Activated T-cell treated with anti-CD3 and anti-CD28 coated beads, Interleukin-2, amount 50 U/mL, for 1 hour (primary cell): ENCODE data around the gene UBE2QL1.
"Not testable (repeated sequence)": the region's sequence is repeated elsewhere in the genome, so short reads cannot be mapped to it uniquely, and the experiment has no call there.

Experiments
- DNase-seq: peaks from one replicate; pipeline ENCODE4 v3.0.0-alpha.2; 2020

Gene UBE2QL1

DNA sequence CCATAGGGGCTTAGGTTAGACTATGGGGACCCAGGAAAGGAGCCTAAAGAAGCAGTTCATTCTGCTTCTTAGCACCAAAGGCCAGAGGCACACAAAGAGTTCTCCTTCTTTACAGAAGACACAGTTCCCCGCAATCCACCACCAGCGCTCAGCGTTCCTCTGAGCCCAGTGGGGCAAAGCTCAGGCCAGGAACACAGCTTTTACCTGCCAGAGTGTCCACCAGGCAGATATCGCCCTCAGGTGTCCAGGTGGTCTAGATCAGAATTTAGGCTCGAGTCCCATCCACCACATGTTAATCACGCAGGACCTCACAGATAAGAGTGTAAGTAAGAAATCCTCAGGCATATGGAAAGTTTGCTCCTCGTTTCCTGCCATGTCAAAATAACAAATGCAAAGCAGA is 53.0 kb downstream of the UBE2QL1 start:
- no peak for DNase-seq

DNA sequence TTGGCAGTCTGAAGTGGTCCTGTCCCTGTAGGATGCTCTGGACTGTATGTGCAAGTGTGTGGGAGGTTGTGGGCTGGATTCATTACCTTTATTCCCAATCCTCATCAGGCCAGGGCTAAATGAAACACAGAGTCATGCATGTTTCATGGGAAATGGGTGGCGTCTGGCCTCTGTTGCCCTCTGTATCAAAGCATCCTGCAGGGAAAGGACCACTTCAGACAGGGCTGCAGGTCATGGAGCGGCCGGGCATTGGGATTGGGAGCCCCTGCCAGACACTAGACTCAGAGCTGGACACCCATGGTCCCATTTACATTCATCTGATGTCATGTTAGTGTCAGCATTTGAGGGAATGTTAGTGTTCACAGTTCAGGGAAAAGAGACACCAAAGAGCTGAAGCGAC is 53.8 kb downstream of the UBE2QL1 start:
- no peak for DNase-seq

DNA sequence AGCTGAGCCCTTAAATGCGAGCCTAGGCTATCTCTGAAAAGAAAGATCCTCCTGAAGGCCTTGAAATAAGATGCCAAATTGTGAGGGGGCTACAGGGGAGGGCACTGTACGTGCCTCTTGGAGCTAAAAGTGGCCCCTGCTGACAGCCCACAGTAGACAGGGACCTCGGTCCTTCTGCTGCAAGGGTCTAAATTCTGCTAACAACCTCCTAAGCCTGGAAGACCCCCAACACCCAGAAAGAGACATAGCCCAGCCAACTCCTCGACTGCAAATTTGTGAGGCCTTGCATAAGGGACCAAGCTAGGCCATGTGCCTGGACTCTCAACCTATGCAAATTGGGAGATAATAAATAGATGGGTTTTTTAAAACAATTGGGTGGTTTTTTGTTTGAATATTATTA is 54.7 kb downstream of the UBE2QL1 start:
- no peak for DNase-seq

DNA sequence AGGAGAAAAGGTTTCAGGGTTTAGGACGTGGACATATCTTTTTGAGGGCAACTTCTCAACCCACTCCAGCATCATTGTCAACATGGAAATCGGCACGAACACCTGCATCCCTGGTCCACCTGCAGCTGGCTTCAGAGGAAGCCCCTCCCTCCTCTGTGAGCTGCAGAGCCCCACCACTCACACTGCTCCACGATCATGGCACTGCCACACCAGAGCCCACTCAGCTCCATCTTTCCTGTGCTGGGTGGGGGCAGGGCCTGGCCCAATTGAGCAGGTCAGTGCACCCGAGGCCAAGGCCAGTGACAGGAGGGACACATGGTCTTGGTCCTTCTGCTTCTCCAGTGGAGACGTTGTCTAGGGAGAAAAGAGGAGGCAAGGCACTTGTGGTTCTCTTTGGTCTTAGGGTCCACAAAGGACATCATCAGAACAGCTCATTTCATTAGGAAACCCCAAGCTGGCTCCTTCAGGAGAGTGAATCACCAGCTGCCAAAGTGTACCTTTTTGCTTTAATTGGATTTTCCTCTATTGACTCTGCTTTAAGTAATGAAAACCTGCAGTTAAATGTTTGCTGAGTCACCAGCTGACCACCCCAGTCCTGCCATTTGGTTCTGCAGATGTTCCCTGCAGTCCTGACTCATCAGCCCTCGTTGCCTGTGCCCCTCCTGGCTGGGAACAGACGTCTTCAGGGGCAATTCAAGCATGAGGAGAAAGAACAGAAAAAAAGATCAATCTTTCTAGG is 56.2 kb downstream of the UBE2QL1 start:
- DNase-seq, result no peak

DNA sequence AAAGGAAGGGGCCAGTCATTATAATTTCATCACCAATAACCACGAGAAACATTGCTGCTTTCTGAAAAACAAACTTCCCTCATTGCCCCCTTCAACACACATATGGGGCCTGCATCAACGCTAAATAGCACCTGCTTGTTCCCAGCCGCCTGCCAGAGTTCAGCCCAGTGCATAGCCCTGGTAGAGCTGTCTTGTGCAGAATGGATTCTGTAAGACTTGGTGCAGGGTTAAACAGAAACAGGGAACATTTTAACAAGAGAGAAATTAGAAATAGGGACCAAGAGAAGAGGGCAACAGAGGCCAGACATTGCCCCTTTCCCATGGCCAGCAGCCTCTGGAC is 56.7 kb downstream of the UBE2QL1 start:
- no peak for DNase-seq

DNA sequence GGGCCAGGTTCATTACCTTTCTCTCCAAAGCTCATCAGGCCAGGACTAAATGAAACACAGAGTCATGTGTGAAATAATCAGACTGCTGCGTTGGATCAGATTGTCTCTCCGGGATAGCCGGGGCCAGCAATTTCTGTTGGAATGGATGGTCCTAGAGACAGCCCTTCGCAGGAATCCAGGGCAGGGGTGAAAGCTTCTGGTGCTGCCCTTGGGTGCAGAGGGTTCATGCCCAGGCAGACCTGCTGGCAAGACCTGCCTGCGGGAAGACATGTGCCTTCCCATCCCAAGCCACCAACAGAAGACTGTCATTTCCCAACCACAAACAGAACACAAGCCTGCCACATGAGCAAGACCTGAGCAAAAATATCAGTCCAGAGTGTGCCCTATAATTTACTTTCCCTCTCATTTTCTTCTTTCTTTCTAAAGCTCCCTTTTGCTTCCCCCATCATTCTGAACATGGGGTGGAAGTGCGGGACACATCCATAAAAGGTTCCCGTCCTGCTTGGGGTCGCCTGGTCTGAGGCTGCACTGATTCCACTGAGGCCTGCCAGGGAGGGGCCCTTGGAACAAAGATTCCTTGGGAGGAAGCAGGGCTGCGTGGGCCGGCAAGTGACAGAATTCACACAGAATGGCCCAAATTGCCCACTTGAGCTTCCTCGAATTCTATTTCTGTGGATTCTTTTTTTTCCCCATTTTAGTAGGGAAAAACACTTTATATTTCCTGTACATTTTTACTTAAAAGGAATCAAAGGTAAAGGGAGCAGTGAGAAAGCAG is 57.3 kb downstream of the UBE2QL1 start:
- DNase-seq, result no peak

DNA sequence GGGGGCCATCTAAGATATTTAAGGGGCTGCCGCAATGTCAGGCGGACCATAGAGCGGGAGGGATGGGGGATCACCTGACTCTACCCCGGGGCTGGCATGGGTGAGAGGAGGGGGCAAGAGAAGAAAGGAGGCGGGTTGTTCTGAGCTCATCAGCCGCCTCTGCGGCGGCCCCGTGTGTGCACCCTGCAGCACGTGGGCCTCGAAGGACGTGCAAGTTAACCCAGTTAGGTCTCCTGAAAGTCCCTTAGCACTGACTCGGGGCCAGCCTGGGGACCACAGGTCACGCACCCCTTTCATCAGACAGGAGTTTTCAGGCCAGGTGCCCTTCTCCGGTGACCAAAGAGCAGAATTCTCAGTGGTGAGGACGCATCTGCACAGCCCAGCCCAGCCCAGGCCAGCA is 58.0 kb downstream of the UBE2QL1 start:
- DNase-seq, result no peak

DNA sequence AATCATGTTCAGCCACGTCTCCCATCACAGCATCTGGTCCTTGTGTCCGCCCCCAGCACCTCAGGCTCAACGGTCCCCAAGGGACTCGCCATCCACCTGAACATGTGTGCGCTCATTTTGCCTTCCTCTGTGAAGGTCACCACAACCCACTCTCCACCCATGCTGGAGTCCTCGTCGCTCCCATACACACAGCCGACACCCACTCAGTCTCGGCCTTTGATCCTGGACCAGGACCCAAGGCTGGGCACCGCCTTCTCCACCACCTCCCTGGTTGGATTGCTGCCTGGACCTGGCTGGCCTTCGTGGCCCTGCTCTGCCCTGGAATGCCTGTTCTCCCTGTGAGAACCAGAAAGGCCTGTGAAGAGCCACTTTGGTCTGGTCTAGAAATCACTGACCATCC is 60.3 kb downstream of the UBE2QL1 start:
- no peak for DNase-seq

DNA sequence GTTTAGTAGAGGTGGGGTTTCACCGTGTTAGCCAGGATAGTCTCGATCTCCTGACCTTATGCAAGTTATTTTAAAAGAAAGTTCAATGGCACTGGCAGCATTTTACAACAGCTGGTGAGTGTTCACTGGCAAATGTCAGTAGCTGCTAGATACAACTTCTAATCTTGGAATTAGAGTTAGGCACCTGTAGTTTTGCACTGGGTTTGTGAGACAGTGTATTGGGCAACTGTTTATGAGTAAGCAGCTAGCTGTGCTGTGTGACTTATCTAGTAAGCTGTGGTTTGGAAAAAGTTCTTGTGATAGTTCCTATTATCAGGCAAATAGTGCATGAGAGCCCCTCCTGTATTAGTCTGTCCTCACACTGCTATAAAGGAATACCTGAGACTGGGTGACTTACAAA is 61.5 kb downstream of the UBE2QL1 start:
- no peak for DNase-seq

DNA sequence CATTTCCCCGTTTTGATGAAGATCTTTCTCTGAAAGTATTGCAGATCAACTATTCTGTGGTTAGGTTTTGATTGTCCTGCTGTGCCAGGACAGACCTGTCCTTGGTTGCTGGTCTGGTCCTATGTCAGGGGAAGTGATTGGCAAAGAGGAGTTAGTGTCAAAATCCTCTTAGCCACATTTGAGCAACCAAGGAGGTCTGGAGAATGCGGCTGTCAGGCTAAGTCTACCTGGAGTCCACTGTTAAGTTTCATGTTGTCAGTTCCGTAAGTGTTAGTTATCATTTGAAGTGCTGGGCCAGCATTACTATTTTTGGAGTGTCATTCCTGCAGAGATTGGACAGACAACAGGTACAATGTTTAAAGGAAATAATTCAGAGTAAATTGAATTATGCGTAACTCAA is 62.3 kb downstream of the UBE2QL1 start:
- no peak for DNase-seq

DNA sequence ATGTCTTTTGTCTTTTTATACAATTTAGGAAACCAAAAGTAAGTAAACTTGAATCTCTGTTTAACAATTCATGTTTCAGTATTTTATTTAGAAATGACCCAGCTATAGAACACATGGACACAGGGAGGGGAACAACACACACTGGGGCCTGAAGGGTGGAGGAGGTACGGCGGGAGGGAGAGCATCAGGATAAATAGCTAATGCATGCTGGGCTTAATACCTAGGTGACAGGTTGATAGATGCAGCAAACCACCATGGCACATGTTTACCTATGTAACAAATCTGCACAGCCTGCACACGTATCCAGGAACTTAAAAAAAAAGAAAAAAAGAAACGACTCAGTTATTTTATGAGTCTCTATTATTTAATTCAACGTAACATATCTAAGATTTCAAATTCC is 67.2 kb downstream of the UBE2QL1 start:
- DNase-seq, result not testable (repeated sequence)

DNA sequence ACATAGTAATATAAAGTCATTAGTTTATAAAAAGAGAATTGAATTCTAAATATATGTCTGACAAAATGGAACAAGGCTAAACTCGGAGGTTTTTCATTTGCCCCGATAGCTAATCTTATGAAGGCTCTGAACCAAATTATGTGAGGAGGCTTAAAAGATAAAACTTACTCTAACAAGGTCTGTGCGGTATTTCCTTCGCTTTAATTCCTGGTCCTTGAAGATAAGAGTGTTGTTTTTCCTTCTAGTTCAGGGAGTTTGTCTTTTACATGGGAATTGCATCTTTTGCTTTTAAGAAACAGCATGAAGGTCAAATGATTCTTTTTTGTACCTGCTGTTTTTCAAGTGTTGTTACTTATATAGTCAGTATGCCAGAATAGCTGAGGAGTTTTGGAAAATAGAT is 68.2 kb downstream of the UBE2QL1 start:
- no peak for DNase-seq

DNA sequence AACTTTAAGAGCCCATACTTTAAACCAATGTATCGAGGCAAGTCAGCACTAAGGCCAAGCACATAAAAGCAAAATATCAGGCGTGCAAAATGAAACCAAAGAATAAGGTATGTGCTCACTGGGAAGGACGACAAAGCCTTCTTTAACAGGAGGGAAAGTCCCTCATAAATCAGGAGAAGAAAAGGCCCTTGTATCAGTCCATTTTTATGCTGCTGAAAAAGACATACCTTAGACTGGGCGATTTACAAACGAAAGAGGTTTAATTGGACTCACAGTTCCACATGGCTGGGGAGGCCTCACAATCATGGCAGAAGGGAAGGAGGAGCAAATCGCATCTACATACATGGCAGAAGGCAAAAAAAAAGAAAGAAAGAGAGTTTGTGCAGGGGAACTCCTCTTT is 68.9 kb downstream of the UBE2QL1 start:
- no peak for DNase-seq

DNA sequence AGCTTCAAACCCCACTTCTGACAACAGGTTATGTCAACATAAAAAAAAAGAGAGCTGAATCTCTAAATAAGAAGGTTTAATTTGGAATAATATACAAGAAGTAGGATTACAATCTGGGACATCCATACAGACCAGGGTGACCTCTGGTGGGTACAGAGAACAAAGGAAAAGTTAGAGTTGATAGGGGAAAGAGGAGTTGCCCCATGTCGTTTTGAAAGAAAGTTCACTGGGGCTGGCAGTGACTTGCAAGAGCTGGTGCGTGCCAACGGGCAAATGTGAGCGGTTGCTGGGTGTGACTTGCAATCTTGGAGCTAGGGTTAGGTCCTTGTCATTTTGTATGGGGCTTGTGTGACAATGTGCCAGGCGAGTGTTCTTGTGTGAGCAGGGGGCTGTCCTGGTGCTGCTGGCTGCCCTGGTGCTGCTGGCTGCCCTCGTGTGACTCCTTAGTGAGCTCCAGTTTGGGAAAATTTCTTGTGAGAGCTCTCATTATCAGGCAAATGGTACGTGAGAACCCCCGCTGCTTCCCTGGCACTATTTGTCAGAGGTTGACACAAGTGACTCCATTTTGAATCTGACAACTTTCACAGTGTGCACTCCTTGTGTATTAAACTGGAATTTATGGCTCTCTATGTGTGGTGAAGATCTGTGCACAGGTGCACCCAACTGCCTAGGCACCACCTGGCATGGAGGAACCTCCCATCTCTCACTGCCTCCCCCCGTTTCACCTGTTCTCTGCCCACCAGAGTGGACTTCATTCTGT is 69.8 kb downstream of the UBE2QL1 start:
- no peak for DNase-seq

DNA sequence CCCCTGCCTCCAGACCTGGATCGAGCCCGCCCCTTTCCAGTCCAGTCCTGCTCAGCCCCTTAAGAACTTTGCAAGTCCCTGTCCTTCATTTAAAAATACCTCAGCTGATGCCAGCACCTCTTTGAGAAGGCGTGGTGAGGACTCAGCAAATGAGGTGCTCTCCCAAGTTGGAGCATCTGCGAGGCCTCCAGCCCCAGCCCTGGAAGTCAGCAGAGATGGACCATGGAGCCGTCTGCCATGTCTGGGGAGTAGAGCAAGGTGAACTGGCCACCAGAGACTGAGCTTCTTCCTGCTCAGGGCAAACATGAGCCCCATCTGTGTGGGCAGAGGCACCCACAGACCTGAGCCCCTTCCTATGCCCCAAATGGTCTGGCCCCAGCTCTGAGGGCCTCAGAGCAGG is 71.5 kb downstream of the UBE2QL1 start:
- DNase-seq, result no peak

DNA sequence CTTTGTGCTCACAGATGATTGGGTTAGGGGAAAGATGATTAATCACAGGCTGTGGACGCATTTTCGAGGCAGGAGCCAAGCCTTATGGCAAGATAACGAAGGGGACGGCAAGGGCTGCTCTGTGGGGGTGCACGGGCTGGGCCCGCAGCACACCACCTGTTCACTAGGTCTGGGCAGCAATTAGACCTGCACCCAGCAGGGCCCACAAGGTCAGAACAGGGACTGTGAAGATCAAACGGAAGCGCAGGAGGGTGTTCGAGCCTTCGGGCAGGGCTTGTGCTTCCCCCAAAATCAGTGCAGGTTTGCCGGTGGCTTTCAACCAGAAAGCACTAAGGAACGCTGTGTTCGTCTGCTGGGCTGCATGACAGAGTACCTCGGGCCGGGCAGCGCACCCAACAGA is 73.7 kb downstream of the UBE2QL1 start:
- no peak for DNase-seq

DNA sequence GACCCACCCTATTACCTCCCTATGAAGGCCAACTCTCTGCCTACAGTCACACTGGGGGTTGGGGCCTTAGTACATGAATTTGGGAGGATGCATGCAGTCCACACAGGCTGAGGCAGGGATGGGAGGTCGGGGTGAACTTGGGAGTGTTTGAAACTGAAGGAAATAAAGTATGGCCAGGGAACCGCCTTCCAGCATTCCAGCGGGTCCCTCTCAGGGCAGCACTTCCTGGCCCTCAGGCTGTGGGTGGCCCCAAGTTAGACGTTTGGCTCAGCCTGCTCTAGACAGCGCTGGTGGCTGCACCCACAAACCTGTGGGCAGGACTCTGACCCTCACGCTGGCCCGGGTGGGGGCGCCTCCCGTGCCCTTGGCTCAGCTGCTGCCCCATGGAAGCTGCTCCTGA is 74.3 kb downstream of the UBE2QL1 start:
- DNase-seq, result no peak

DNA sequence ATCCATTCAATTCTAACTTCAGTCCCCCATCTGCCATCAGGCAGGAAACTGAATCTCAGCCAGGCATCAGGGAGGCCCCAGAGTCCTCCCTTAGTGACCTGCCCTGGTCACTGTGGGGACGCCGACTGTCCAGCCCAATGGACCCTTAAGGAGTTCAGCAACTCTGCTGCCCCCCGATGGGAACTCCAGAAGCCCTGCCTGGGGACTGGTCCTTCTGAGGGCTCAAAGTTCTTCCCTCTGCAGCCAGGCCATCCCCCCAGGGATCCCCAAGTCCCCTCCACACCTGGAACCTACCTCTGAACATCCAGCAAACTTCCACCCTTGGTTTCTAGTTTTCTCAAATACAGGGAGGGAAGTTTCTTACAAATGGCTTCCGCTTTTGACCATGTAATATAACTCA is 76.8 kb downstream of the UBE2QL1 start:
- DNase-seq, result no peak

DNA sequence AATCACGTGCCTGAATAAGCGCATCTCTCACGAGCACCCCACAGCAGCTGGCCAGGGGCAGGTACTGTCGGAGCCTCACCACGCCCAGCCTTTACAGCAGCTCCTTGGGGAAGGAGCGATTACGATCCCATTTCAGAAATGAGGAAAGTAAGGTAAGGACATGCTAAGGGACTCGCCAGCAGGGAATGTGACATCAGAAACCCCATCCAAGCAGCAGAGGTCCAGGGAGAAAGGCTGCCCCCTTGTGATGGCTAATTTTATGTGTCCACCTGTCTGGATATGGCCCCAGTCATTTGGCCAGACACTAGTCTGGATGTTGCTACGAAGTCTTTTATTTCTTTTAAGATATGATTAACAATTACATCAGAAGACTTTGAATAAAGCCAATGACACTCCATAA is 77.3 kb downstream of the UBE2QL1 start:
- DNase-seq, result no peak

DNA sequence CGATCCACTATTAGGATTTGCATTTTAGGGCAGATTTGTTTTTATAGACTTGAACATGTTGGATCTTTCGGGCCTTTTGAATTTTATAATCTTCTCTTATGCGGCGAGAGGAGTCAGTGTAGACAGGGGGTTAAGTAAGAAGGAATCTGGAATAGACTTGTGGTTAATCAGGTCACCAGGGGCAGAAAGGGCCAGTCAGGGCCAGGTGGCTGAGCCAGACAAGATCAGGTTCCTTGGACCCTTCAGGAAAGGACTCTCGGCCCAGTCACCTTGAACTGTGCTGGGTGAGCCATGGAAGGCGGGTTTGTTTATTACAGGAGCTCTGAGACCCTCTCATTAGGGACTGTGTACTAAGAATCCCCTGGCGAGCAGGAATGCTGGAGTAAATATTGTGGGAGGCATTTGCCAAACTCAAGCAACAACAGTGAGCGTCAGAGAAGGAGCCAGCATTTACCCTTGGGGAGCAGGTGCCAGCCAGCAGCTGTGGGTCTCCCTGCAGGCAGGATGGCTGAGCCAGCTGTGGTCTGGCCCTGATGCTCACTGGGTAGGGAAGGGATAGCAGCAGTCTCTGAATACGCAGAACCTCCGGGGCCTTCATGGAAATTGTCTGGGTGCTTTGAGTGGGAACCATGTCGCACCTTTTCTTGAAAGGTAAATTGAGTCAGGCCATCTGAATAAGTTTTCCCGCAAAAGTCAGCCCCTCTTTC is 79.2 kb downstream of the UBE2QL1 start:
- DNase-seq, result no peak

DNA sequence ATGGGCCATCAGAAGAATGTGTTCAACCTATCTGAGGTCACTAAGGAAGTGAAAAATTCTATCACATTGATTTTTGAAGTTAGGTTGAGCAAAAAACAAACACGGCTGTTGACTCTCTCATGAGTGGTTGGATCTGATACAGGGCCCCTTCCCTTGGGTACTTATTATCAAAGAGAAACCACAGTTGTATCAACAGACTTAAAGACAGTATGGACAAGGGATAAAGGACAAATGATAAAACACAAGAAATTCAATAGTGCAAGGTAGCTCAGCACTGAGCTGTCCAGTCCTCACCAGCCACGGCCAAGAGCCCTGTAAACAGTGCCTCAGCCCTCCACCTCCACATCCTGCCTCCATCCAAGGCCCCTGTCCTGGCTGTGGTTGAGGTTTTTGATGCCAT is 86.9 kb downstream of the UBE2QL1 start:
- DNase-seq, result no peak

DNA sequence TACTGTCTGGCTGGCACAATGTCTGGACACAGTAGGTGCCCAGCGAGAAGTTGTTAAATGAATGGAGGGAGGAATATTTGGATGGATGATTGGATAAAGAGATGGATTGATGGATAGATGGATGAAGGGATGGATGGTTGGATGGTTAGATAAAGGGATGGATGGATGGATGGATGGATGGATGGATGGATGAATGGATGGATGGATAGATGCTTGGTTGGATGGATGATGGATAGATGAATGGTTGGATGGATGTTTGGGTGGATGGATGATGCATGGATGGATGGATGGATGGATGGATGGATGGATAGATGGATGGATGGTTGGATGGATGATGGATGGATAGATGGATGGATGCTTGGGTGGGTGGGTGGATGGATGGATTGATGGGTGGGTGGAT is 90.4 kb downstream of the UBE2QL1 start:
- no peak for DNase-seq

DNA sequence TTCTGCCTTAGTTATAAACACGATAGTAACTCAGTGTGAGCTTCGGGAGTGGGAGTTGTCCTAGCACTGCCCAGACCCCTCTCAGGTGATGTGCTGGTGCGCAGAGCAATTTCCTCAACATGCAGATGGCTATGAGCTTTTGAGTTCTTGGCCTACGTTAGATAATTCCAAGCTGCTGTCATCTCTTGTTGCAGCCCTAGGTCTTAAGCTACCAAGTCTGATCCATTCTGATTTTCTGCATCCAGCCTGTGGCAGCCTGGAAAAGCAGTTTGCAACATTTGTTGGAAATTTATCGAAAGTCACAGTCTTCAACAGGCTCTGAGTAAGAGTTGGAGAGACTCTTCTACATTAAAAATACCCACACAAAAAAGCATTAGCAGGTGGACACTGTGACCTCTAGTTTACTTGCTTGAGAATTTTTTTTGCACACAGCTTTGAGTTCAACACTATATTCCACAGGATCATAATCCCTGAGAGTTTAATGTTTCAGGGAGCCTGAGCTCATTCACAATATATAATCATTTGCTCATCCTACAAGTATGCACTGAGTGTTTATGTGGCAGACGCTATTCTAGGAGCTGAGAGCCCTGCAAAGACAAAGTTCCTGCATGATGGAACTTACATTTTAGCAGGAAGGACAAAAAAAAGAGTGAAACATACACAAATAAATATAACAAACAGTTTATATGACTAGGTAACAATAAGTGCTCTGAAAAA is 91.6 kb downstream of the UBE2QL1 start:
- DNase-seq, result no peak
